HG03097 (cell line): ENCODE results near the gene SYNJ2.

Experiments used
- ATAC-seq: cut with Tn5 transposase; IDR thresholded peaks from one replicate; pipeline ENCODE4 v1.9.1; 2021; ENCODE audit not compliant: unreplicated experiment, low FRiP score

The SYNJ2 gene

GRCh38 chr6:158104696-158105095 lies 123.0 kb downstream of the SYNJ2 start:
- no peak for ATAC-seq

GRCh38 chr6:158109748-158110147 lies 128.1 kb downstream of the SYNJ2 start:
- ATAC-seq, result no peak

- ATAC-seq, result no peak
These were observed 129.3 kb downstream of the SYNJ2 start for GRCh38 chr6:158110986-158111385.

- ATAC-seq, result no peak
These were observed 130.3 kb downstream of the SYNJ2 start for GRCh38 chr6:158111987-158112386.

- ATAC-seq, result no peak
These were observed 132.1 kb downstream of the SYNJ2 start for GRCh38 chr6:158113802-158114201.

GRCh38 chr6:158115102-158115501 lies 133.4 kb downstream of the SYNJ2 start:
- ATAC-seq, result no peak

GRCh38 chr6:158115508-158115907 lies 133.8 kb downstream of the SYNJ2 start:
- no peak for ATAC-seq

GRCh38 chr6:158118886-158119285 lies 137.2 kb downstream of the SYNJ2 start:
- no peak for ATAC-seq

GRCh38 chr6:158121335-158121734 lies 139.7 kb downstream of the SYNJ2 start:
- no peak for ATAC-seq

GRCh38 chr6:158122048-158122447 lies 140.4 kb downstream of the SYNJ2 start:
- no peak for ATAC-seq

- ATAC-seq, result no peak
These were observed 142.6 kb downstream of the SYNJ2 start for GRCh38 chr6:158124288-158124687.

- no peak for ATAC-seq
These were observed 143.6 kb downstream of the SYNJ2 start for GRCh38 chr6:158125271-158125670.

GRCh38 chr6:158131926-158132325 lies 150.3 kb downstream of the SYNJ2 start:
- ATAC-seq, result no peak

GRCh38 chr6:158142789-158143188 lies 161.1 kb downstream of the SYNJ2 start:
- no peak for ATAC-seq

- no peak for ATAC-seq
These were observed 162.0 kb downstream of the SYNJ2 start for GRCh38 chr6:158143700-158144099.
